Ishikawa (cell line): ENCODE results near the gene ENOX2.

Source experiments
- CEBPB ChIP-seq: IDR thresholded peaks from 2 replicates; pipeline ENCODE4 v1.6.1; 2012
- CREB1 ChIP-seq: IDR thresholded peaks from 2 replicates; pipeline ENCODE4 v1.6.1; 2012; ENCODE audit warnings: low read depth
- EP300 ChIP-seq: IDR thresholded peaks from 2 replicates; pipeline ENCODE4 v1.6.1; 2012; ENCODE audit warnings: borderline replicate concordance
- FOXM1 ChIP-seq: IDR thresholded peaks from 2 replicates; pipeline ENCODE4 v1.6.1; 2012; ENCODE audit warnings: low read depth, borderline replicate concordance
- NFIC ChIP-seq: IDR thresholded peaks from 2 replicates; pipeline ENCODE4 v1.6.1; 2012
- TAF1 ChIP-seq: IDR thresholded peaks from 2 replicates; pipeline ENCODE4 v1.6.1; 2012; ENCODE audit warnings: low read depth, mild to moderate bottlenecking
- TEAD4 ChIP-seq: IDR thresholded peaks from 2 replicates; pipeline ENCODE4 v1.6.1; 2012
- YY1 ChIP-seq: IDR thresholded peaks from 2 replicates; pipeline ENCODE4 v1.6.1; 2012; ENCODE audit warnings: low read depth
- TF ChIP-seq, protein P1 (sequence below): IDR thresholded peaks from 2 replicates; pipeline ENCODE4 v1.6.1; 2012; ENCODE audit warnings: low read depth, mild to moderate bottlenecking
- TF ChIP-seq, protein P2 (sequence below): IDR thresholded peaks from 2 replicates; pipeline ENCODE4 v1.6.1; 2012
- TF ChIP-seq, protein P3 (sequence below): IDR thresholded peaks from 2 replicates; pipeline ENCODE4 v1.6.1; 2012

DNA sequence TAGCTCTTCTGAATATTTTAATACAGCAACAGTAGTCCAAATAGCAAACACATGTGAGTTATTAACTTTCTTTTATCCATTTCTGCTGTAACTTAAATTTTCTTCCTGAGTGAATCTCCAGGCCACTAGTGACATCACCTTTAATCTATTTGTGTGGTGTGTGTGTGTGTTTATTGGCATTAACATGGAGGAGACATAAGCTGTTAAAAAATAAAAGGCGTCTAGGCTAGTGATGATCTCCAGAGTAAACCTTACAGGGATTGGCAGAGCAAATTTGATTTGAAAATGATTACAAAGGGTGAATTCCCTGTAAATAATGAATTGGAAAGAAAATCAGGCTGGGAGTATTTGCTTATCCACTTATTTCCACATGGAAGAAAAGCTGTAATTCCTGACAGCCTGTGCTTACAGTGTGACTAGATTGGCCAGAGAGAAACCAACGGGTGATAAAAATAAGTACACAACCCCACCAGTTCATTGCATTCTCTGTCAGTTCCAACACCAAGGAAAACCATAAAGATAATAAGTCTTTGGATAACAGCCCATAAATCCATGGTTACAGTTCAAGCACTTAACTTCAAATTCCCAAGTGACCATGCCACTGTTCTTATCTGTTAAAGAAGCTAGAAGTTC is 186.1 kb downstream of the ENOX2 start:
- TF ChIP-seq, protein P1, sequence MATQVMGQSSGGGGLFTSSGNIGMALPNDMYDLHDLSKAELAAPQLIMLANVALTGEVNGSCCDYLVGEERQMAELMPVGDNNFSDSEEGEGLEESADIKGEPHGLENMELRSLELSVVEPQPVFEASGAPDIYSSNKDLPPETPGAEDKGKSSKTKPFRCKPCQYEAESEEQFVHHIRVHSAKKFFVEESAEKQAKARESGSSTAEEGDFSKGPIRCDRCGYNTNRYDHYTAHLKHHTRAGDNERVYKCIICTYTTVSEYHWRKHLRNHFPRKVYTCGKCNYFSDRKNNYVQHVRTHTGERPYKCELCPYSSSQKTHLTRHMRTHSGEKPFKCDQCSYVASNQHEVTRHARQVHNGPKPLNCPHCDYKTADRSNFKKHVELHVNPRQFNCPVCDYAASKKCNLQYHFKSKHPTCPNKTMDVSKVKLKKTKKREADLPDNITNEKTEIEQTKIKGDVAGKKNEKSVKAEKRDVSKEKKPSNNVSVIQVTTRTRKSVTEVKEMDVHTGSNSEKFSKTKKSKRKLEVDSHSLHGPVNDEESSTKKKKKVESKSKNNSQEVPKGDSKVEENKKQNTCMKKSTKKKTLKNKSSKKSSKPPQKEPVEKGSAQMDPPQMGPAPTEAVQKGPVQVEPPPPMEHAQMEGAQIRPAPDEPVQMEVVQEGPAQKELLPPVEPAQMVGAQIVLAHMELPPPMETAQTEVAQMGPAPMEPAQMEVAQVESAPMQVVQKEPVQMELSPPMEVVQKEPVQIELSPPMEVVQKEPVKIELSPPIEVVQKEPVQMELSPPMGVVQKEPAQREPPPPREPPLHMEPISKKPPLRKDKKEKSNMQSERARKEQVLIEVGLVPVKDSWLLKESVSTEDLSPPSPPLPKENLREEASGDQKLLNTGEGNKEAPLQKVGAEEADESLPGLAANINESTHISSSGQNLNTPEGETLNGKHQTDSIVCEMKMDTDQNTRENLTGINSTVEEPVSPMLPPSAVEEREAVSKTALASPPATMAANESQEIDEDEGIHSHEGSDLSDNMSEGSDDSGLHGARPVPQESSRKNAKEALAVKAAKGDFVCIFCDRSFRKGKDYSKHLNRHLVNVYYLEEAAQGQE = no peak
- TF ChIP-seq NFIC = no peak
- no peak for TF ChIP-seq TAF1
- TF ChIP-seq, protein P2, sequence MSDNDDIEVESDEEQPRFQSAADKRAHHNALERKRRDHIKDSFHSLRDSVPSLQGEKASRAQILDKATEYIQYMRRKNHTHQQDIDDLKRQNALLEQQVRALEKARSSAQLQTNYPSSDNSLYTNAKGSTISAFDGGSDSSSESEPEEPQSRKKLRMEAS = no peak
- TF ChIP-seq YY1 = no peak
- no peak for TF ChIP-seq EP300
- no peak for TF ChIP-seq FOXM1
- TF ChIP-seq, protein P3, sequence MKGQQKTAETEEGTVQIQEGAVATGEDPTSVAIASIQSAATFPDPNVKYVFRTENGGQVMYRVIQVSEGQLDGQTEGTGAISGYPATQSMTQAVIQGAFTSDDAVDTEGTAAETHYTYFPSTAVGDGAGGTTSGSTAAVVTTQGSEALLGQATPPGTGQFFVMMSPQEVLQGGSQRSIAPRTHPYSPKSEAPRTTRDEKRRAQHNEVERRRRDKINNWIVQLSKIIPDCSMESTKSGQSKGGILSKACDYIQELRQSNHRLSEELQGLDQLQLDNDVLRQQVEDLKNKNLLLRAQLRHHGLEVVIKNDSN = no peak
- TF ChIP-seq TEAD4 = no peak
- no peak for TF ChIP-seq CEBPB
- TF ChIP-seq CREB1 = no peak
